ENCODE measurements around the gene USP17L26.
"Not testable (repeated sequence)": the region's sequence is repeated elsewhere in the genome, so short reads cannot be mapped to it uniquely, and the experiment has no call there.

GRCh38 chr4:9339103-9339502 is 4.6 kb downstream of the USP17L26 start, which contains the start of gene USP17L5:
- TF ChIP-seq CTCF (IDR thresholded peaks at IDR 0.05); ZFX (IDR thresholded peaks at IDR 0.05; ENCODE audit: borderline replicate concordance): not testable (repeated sequence)

Data from 22Rv1 (cell line).